GM23248 (cell line): ENCODE results near the gene CEBPZ. TPM values are rescaled to one million over a fixed set of nuclear protein-coding genes. Genes with fewer than 3 reads are reported as not detected.
A peak's percentile ranks its signal among the peaks of the same experiment; 100 is the strongest.
"Not testable (repeated sequence)": the region's sequence is repeated elsewhere in the genome, so short reads cannot be mapped to it uniquely, and the experiment has no call there.

Experiments
- DNase-seq: peaks from one replicate; pipeline ENCODE4 v3.0.0-alpha.2; 2015
- H2AFZ ChIP-seq: fragments of 200-600 bp; sonication (generic); 2 replicates; pipeline ENCODE4 v1.6.1; 2016; ENCODE audit warnings: antibody characterized with exemption
- H3F3A ChIP-seq: fragments of 200-600 bp; sonication (generic); 2 replicates; pipeline ENCODE4 v1.6.1; 2016; ENCODE audit warnings: mild to moderate bottlenecking, antibody characterized with exemption, mixed run types; ENCODE audit not compliant: insufficient read depth
- H3K27ac ChIP-seq: fragments of 200-600 bp; sonication (generic); 2 replicates; pipeline ENCODE4 v1.5.1; 2016; ENCODE audit warnings: mild to moderate bottlenecking
- H3K27me3 ChIP-seq: fragments of 200-600 bp; sonication (generic); replicated peaks from 2 replicates; pipeline ENCODE4 v1.6.1; 2016; ENCODE audit warnings: mild to moderate bottlenecking; ENCODE audit not compliant: insufficient read depth
- H3K36me3 ChIP-seq: fragments of 200-600 bp; sonication (generic); 2 replicates; pipeline ENCODE4 v1.6.1; 2016; ENCODE audit warnings: low read depth, mild to moderate bottlenecking
- H3K4me1 ChIP-seq: fragments of 200-600 bp; sonication (generic); 2 replicates; pipeline ENCODE4 v1.6.1; 2016; ENCODE audit warnings: mild to moderate bottlenecking; ENCODE audit not compliant: insufficient read depth
- H3K4me2 ChIP-seq: fragments of 200-600 bp; sonication (generic); one replicate; pipeline ENCODE4 v1.6.1; 2016; ENCODE audit warnings: mild to moderate bottlenecking; ENCODE audit not compliant: unreplicated experiment
- H3K4me3 ChIP-seq: fragments of 200-600 bp; sonication (generic); 2 replicates; pipeline ENCODE4 v1.5.1; 2016; ENCODE audit warnings: mild to moderate bottlenecking
- H3K79me2 ChIP-seq: fragments of 200-600 bp; sonication (generic); 2 replicates; pipeline ENCODE4 v1.6.1; 2016; ENCODE audit warnings: mild to moderate bottlenecking; ENCODE audit not compliant: insufficient read depth
- H3K9ac ChIP-seq: fragments of 200-600 bp; sonication (generic); 2 replicates; pipeline ENCODE4 v1.6.1; 2016; ENCODE audit warnings: mild to moderate bottlenecking
- H3K9me2 ChIP-seq: fragments of 200-600 bp; sonication (generic); 2 replicates; pipeline ENCODE4 v1.6.1; 2016; ENCODE audit warnings: mixed run types, mild to moderate bottlenecking, moderate library complexity; ENCODE audit not compliant: insufficient read depth
- H3K9me3 ChIP-seq: fragments of 200-600 bp; sonication (generic); one replicate; pipeline ENCODE4 v1.6.1; 2017; ENCODE audit warnings: low read depth
- H4K20me1 ChIP-seq: fragments of 200-600 bp; sonication (generic); 2 replicates; pipeline ENCODE4 v1.6.0; 2016; ENCODE audit not compliant: insufficient read depth
- EZH2 ChIP-seq: fragments of 200-600 bp; sonication (generic); IDR thresholded peaks from 2 replicates; pipeline ENCODE4 v1.6.1; 2018; ENCODE audit warnings: antibody characterized with exemption, mild to moderate bottlenecking; ENCODE audit not compliant: insufficient read depth, poor library complexity, severe bottlenecking
- EZH2phosphoT487 ChIP-seq: fragments of 200-600 bp; sonication (generic); IDR thresholded peaks from 2 replicates; pipeline ENCODE4 v1.6.1; 2018; ENCODE audit warnings: antibody characterized with exemption, moderate library complexity, mild to moderate bottlenecking, low read depth; ENCODE audit not compliant: insufficient read depth
- WGBS, 2 experiments: methylation state at CpG; one replicate each; pipeline ENCODE4 v1.1.6; 2015 to 2017; ENCODE audit warnings: low lambda C conversion rate in 2 of 2, low coverage in 1 of 2; ENCODE audit errors: missing lambda C conversion rate in 2 of 2; 5-methylcytosine and 5-hydroxymethylcytosine counted together
- in situ Hi-C: fragments of 300-500 bp; cut with MboI; formaldehyde crosslinking; loops from 2 replicates; pipeline ENCODE4 v1.15.0; 2020
- polyA plus RNA-seq: library from polyadenylated mRNA; unstranded; fragments of >200 nt; fragmentation: Nextera tagmentation; extraction: Ambion mirVana; gene quantifications from 2 replicates; pipeline ENCODE4 v1.2.1, GENCODE V29; 2016
- total RNA-seq: library from RNA; depleted of rRNA; stranded (reverse); fragments of >200 nt; shearing (Covaris generic); gene quantifications from 2 replicates; pipeline ENCODE4 v1.2.3, GENCODE V29; 2014

Gene CEBPZ
- total and polyA plus RNA-seq, 2 experiments from 2014 or later: 23.0 to 34.0 TPM

GRCh38 chr2:37226863-37227262 lies 4.5 kb downstream of the CEBPZ start:
- 99 to 100% methylated on average over 4 of the region's 4 CpGs for WGBS, 2 experiments

DNA sequence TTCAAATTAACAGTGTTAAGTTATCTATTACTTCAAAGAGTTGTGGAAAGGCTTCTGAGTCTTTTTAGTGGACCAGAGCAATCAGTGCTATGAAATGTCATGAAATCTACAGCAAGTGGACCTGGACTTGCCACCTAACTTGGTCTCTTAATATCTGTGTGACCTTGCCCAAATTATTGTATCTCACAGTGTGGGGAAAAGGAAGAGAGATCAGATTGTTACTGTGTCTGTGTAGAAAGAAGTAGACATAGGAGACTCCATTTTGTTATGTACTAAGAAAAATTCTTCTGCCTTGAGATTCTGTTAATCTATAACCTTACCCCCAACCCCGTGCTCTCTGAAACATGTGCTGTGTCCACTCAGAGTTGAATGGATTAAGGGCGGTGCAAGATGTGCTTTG lies 6.3 kb downstream of the CEBPZ start:
- H3K27ac ChIP-seq: not testable (repeated sequence)

More at GRCh38 chr2:37226863-37227262, 4.5 kb downstream of the CEBPZ start:
- Histone ChIP-seq H3K9ac (no peak overlapping the region), H3K36me3 (peaks cover 30% of the 10 kb centered on the region), H3K4me2 (no peak overlapping the region), H3F3A (peaks cover 5% of the 10 kb centered on the region), H3K9me3 (no peaks in the 10 kb centered on the region), H2AFZ (no peak overlapping the region), H3K9me2 (no peaks in the 10 kb centered on the region), H3K27me3 (no peaks in the 10 kb centered on the region), H3K4me1 (peaks cover 16% of the 10 kb centered on the region), H3K79me2 (peaks cover 85% of the 10 kb centered on the region), H3K4me3 (no peak overlapping the region), H3K27ac (no peak overlapping the region), H4K20me1 (peaks cover 5% of the 10 kb centered on the region; the same call in 1 of the 2 replicates)
- TF ChIP-seq EZH2phosphoT487: no peak
- TF ChIP-seq EZH2: no peak
- DNase-seq: no peak
- in situ Hi-C loops: no loop called here

GRCh38 chr2:37224063-37224462 lies 7.3 kb downstream of the CEBPZ start:
- 92 to 100% methylated on average over 1 of the region's 1 CpG for WGBS, 2 experiments
- H3K27ac ChIP-seq: no peak overlapping the region
- H3K27me3 ChIP-seq: no peaks in the 10 kb centered on the region
- H3K9ac ChIP-seq: no peak overlapping the region
- H3K36me3 ChIP-seq: peaks cover 49% of the 10 kb centered on the region
- H3K79me2 ChIP-seq: peaks cover 71% of the 10 kb centered on the region
- H3K9me2 ChIP-seq: no peaks in the 10 kb centered on the region
- H3K4me2 ChIP-seq: no peak overlapping the region
- DNase-seq: peak; percentile 9
- no peaks in the 10 kb centered on the region for H3K9me3 ChIP-seq
- peaks cover 8% of the 10 kb centered on the region; the same call in 1 of the 2 replicates for H3F3A ChIP-seq
- 0 out of 2 replicates have a peak, but pooled peaks cover under 1% of the 10 kb centered on the region for H3K4me1 ChIP-seq
- TF ChIP-seq EZH2: no peak
- no peak for TF ChIP-seq EZH2phosphoT487
- in situ Hi-C loops: no loop called here
- peaks cover 5% of the 10 kb centered on the region; the same call in 1 of the 2 replicates for H4K20me1 ChIP-seq
- H2AFZ ChIP-seq: no peak overlapping the region
- H3K4me3 ChIP-seq: no peak overlapping the region

More for the DNA sequence above, 6.3 kb downstream of the CEBPZ start:
- H2AFZ ChIP-seq, H3K9me3 ChIP-seq, H3K9me2 ChIP-seq, H4K20me1 ChIP-seq, H3K4me2 ChIP-seq, H3K27me3 ChIP-seq, H3F3A ChIP-seq, H3K4me3 ChIP-seq, H3K9ac ChIP-seq, DNase-seq, in situ Hi-C loops: not testable (repeated sequence)
- no CpG with 5 or more reads among the region's 2 CpGs for WGBS, 2 experiments
- Histone ChIP-seq H3K36me3 (peaks cover 43% of the 10 kb centered on the region), H3K4me1 (peaks cover 12% of the 10 kb centered on the region), H3K79me2 (peaks cover 79% of the 10 kb centered on the region)

- Histone ChIP-seq H3K4me1 (no peaks in the 10 kb centered on the region), H3K9me2 (no peaks in the 10 kb centered on the region), H3K4me2 (no peak overlapping the region), H2AFZ (no peak overlapping the region), H3K79me2 (peaks cover 69% of the 10 kb centered on the region), H4K20me1 (peaks cover 5% of the 10 kb centered on the region; the same call in 1 of the 2 replicates), H3F3A (peaks cover 10% of the 10 kb centered on the region; the same call in 1 of the 2 replicates), H3K36me3 (peaks cover 52% of the 10 kb centered on the region), H3K4me3 (no peak overlapping the region), H3K27me3 (no peaks in the 10 kb centered on the region), H3K27ac (no peak overlapping the region), H3K9ac (no peak overlapping the region), H3K9me3 (no peaks in the 10 kb centered on the region)
- in situ Hi-C loops: no loop called here
- TF ChIP-seq EZH2phosphoT487: no peak
- TF ChIP-seq EZH2: no peak
- WGBS, 2 experiments: 96 to 97% methylated on average over 4 of the region's 4 CpGs
- DNase-seq: no peak
These were observed 8.3 kb downstream of the CEBPZ start for GRCh38 chr2:37223131-37223530.

DNA sequence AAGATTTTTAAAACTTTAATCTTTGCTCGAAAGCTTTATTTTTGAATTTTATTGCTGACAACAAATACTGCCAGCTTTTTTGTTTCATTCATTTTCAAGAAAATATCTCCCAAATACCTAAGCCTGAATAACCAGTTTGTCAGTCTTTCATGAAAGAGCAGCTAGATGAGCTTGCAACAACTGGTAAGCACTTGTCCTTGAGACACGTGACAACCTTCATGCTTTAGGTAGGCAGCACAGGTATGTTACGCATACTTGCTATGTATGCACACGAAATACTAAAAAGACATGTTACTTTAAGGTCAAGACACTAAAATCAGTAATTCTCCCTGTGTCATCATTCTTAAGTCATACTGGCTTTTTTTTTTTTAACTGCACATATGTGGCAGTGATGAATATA lies 12.3 kb downstream of the CEBPZ start:
- in situ Hi-C loops: no loop called here
- no peaks in the 10 kb centered on the region for H3K27me3 ChIP-seq
- 85 to 92% methylated on average over 4 of the region's 4 CpGs for WGBS, 2 experiments
- H3K27ac ChIP-seq: no peak overlapping the region
- DNase-seq: no peak
- H4K20me1 ChIP-seq: peaks cover 5% of the 10 kb centered on the region; the same call in 1 of the 2 replicates
- H3K4me3 ChIP-seq: no peak overlapping the region
- H3F3A ChIP-seq: peaks cover 18% of the 10 kb centered on the region; the same call in 1 of the 2 replicates
- no peaks in the 10 kb centered on the region; the same call in 1 of the 2 replicates for H3K4me1 ChIP-seq
- H3K9me2 ChIP-seq: no peaks in the 10 kb centered on the region
- no peak overlapping the region for H3K9ac ChIP-seq
- no peak overlapping the region for H2AFZ ChIP-seq
- no peaks in the 10 kb centered on the region for H3K9me3 ChIP-seq
- peaks cover 36% of the 10 kb centered on the region for H3K79me2 ChIP-seq
- H3K4me2 ChIP-seq: no peak overlapping the region
- peaks cover 65% of the 10 kb centered on the region for H3K36me3 ChIP-seq
- TF ChIP-seq EZH2phosphoT487: no peak
- no peak for TF ChIP-seq EZH2
